HCT116 (cell line): ENCODE data around the gene CENPH. TPM values are rescaled to one million over a fixed set of nuclear protein-coding genes. Genes with fewer than 3 reads are reported as not detected.

Experiments used
- ATAC-seq: fragments of 200-7000 bp; cut with Tn5 transposase; 2 replicates; pipeline ENCODE4 v1.9.1; 2020; ENCODE audit warnings: mild to moderate bottlenecking, moderate library complexity
- BruUV-seq: library from RNA; stranded (reverse); fragments of 400-500 nt; replicated peaks from 2 replicates; lab custom pipeline; 2021; lab: Mats Ljungman, UMichigan
- CTCF ChIA-PET: fragments of 300-600 bp; sonication (Branson Sonifier 250); formaldehyde crosslinking; loops from one replicate; lab custom pipeline; 2021; ENCODE audit warnings: antibody characterized with exemption; lab: Charles Lee
- POLR2A ChIA-PET: fragments of 300-600, 350-600 bp; sonication (Branson Sonifier 250); formaldehyde crosslinking; loops from one replicate; lab custom pipeline; 2021; ENCODE audit warnings: antibody characterized with exemption; lab: Charles Lee
- RAD21 ChIA-PET, 2 experiments: fragments of 300-600 bp; sonication (Branson Sonifier 250); formaldehyde crosslinking; loops; one replicate each; lab custom pipeline; 2023; ENCODE audit warnings: low total read pairs in 2 of 2; ENCODE audit not compliant: uncharacterized antibody in 2 of 2, unreplicated experiment in 2 of 2, low non-redundant PET in 1 of 2; lab: Charles Lee
- DNase-seq: peaks from one replicate; pipeline ENCODE4 v3.0.0-alpha.2; 2010; ENCODE audit warnings: low read depth, low spot score
- H2AFZ ChIP-seq: fragments of 200-600 bp; shearing (Covaris generic), sonication (generic); 2 replicates; pipeline ENCODE4 v1.6.1; 2017; ENCODE audit warnings: low read depth, mixed run types, mixed read lengths, antibody characterized with exemption, low read length; ENCODE audit not compliant: poor library complexity, severe bottlenecking
- H3K27ac ChIP-seq: 2 replicates; pipeline ENCODE4 v1.5.1; 2012; ENCODE audit warnings: low read depth, low read length
- H3K27me3 ChIP-seq: fragments of 200-600 bp; sonication (generic); 2 replicates; pipeline ENCODE4 v1.6.1; 2016; ENCODE audit warnings: mixed run types, low read length, mixed read lengths; ENCODE audit not compliant: insufficient read depth
- H3K36me3 ChIP-seq, 2 experiments: fragments of 200-500 bp in 1 of 2; fragments of 200-600 bp in 1 of 2; sonication (Bioruptor generic) in 1 of 2; sonication (generic) in 1 of 2; 2 replicates each; pipeline versions ENCODE4 v1.5.1 to v1.6.1; 2014 to 2016; ENCODE audit warnings: low read length in 2 of 2, inconsistent platforms in 1 of 2, mixed read lengths in 1 of 2, mixed run types in 1 of 2; ENCODE audit not compliant: insufficient read depth in 2 of 2, control insufficient read depth in 1 of 2
- H3K4me1 ChIP-seq, 2 experiments: fragments of 200-600 bp in 1 of 2; sonication (generic) in 1 of 2; 2 replicates each; pipeline versions ENCODE4 v1.5.1 to v1.6.1; 2012 to 2017; ENCODE audit warnings: low read length in 2 of 2, inconsistent platforms in 1 of 2, mild to moderate bottlenecking in 1 of 2, mixed read lengths in 1 of 2, mixed run types in 1 of 2, moderate library complexity in 1 of 2; ENCODE audit not compliant: insufficient read depth in 2 of 2, control insufficient read depth in 1 of 2
- H3K4me2 ChIP-seq: fragments of 200-600 bp; sonication (generic); 2 replicates; pipeline ENCODE4 v1.6.1; 2017; ENCODE audit warnings: mixed run types, low read length, mixed read lengths
- H3K4me3 ChIP-seq, 2 experiments: fragments of 200-600 bp in 1 of 2; sonication (generic) in 1 of 2; replicated peaks in 1 of 2; 2 replicates each; pipeline ENCODE4 v1.5.1; 2011 to 2016; ENCODE audit warnings: low read length in 2 of 2, control low read depth in 1 of 2, low read depth in 1 of 2, mild to moderate bottlenecking in 1 of 2, mixed read lengths in 1 of 2, mixed run types in 1 of 2
- H3K79me2 ChIP-seq: fragments of 200-600 bp; sonication (generic); 2 replicates; pipeline ENCODE4 v1.6.1; 2017; ENCODE audit warnings: mild to moderate bottlenecking, mixed run types, low read length, moderate library complexity, mixed read lengths; ENCODE audit not compliant: insufficient read depth
- H3K9ac ChIP-seq: fragments of 200-600 bp; sonication (generic); 2 replicates; pipeline ENCODE4 v1.6.1; 2016; ENCODE audit warnings: low read length, mixed read lengths
- H3K9me2 ChIP-seq: fragments of 200-600 bp; sonication (generic), shearing (Covaris generic); 2 replicates; pipeline ENCODE4 v1.6.1; 2017; ENCODE audit warnings: mixed run types, mild to moderate bottlenecking, moderate library complexity; ENCODE audit not compliant: insufficient read depth
- H3K9me3 ChIP-seq, 2 experiments: fragments of 200-500 bp in 1 of 2; fragments of 200-600 bp in 1 of 2; sonication (Bioruptor generic) in 1 of 2; sonication (generic) in 1 of 2; 2 replicates each; pipeline ENCODE4 v1.6.1; 2014 to 2017; ENCODE audit warnings: low read length in 2 of 2, mixed read lengths in 2 of 2, inconsistent platforms in 1 of 2, low read depth in 1 of 2, mild to moderate bottlenecking in 1 of 2, mixed run types in 1 of 2, moderate library complexity in 1 of 2; ENCODE audit not compliant: control insufficient read depth in 1 of 2, insufficient read depth in 1 of 2
- H4K20me1 ChIP-seq: fragments of 200-600 bp; sonication (generic), shearing (Covaris generic); 2 replicates; pipeline ENCODE4 v1.6.1; 2017; ENCODE audit warnings: mixed run types, mild to moderate bottlenecking, moderate library complexity; ENCODE audit not compliant: insufficient read depth
- CBX3 ChIP-seq: IDR thresholded peaks from 2 replicates; pipeline ENCODE4 v1.6.1; 2012; ENCODE audit warnings: low read depth
- CEBPB ChIP-seq: IDR thresholded peaks from 2 replicates; pipeline ENCODE4 v1.6.1; 2012; ENCODE audit warnings: low read depth
- SIN3A ChIP-seq: IDR thresholded peaks from 2 replicates; pipeline ENCODE4 v1.6.1; 2012; ENCODE audit warnings: low read depth
- TCF7L2 ChIP-seq: IDR thresholded peaks from 2 replicates; pipeline ENCODE4 v1.7.0; 2011; ENCODE audit warnings: borderline replicate concordance, inconsistent platforms; ENCODE audit not compliant: insufficient read depth, insufficient read length; ENCODE audit errors: extremely low read depth
- intact Hi-C: fragments of 100-400 bp; cut with micrococcal nuclease; formaldehyde crosslinking; loops from 2 replicates; pipeline ENCODE4 v1.10.0; 2022
- total RNA-seq: library from RNA; stranded (reverse); gene quantifications from one replicate; pipeline ENCODE4 v1.2.1, GENCODE V29; 2021; ENCODE audit not compliant: unreplicated experiment
- TF ChIP-seq, protein P1 (sequence below), 3 experiments: fragments of 200-600 bp in 1 of 3; sonication (generic) in 1 of 3; IDR thresholded peaks in 2 of 3; conservative IDR thresholded peaks in 1 of 3; 2 replicates each; pipeline ENCODE4 v1.5.1; 2012 to 2017; ENCODE audit warnings: low read depth in 2 of 3, low read length in 2 of 3, antibody characterized with exemption in 1 of 3, borderline replicate concordance in 1 of 3, control low read depth in 1 of 3, mild to moderate bottlenecking in 1 of 3, mixed read lengths in 1 of 3, mixed run types in 1 of 3, moderate library complexity in 1 of 3; ENCODE audit not compliant: insufficient read depth in 1 of 3
- TF ChIP-seq, protein P2 (sequence below): IDR thresholded peaks from 2 replicates; pipeline ENCODE4 v1.6.1; 2011; ENCODE audit warnings: mild to moderate bottlenecking, low read length, moderate library complexity; ENCODE audit not compliant: insufficient replicate concordance; ENCODE audit errors: extremely low read depth

Gene CENPH
- total RNA-seq, 1 experiment from 2014 or later, result 23.4 TPM

DNA sequence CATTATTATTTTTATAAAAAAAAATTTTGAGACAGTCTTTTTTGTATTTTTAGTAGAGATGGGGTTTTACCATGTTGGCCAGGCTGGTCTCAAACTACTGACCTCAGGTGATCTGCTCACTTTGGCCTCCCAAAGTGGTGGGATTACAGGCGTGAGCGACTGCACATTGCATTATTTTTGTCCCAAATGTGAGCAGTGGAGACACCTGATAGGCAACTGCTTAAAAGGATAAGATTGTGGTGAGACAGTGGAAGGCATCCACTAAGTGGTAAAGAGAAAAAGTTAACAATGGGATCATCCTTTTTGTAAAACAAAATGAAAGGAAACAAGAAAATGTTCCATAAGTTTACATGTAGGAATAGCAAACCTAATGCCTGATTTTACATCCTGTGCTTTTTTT is 2.0 kb upstream of the CENPH start:
- no peak for TF ChIP-seq SIN3A
- TF ChIP-seq CEBPB, result no peak
- TF ChIP-seq, protein P1, sequence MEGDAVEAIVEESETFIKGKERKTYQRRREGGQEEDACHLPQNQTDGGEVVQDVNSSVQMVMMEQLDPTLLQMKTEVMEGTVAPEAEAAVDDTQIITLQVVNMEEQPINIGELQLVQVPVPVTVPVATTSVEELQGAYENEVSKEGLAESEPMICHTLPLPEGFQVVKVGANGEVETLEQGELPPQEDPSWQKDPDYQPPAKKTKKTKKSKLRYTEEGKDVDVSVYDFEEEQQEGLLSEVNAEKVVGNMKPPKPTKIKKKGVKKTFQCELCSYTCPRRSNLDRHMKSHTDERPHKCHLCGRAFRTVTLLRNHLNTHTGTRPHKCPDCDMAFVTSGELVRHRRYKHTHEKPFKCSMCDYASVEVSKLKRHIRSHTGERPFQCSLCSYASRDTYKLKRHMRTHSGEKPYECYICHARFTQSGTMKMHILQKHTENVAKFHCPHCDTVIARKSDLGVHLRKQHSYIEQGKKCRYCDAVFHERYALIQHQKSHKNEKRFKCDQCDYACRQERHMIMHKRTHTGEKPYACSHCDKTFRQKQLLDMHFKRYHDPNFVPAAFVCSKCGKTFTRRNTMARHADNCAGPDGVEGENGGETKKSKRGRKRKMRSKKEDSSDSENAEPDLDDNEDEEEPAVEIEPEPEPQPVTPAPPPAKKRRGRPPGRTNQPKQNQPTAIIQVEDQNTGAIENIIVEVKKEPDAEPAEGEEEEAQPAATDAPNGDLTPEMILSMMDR (IDR thresholded peaks at IDR 0.05 in 2 of 3, conservative IDR thresholded peaks at IDR 0.05 in 1 of 3; ENCODE audit: borderline replicate concordance in 1 of 3, insufficient read depth in 1 of 3, low read depth in 2 of 3, low read length in 2 of 3), result no peak
- TF ChIP-seq, protein P2, sequence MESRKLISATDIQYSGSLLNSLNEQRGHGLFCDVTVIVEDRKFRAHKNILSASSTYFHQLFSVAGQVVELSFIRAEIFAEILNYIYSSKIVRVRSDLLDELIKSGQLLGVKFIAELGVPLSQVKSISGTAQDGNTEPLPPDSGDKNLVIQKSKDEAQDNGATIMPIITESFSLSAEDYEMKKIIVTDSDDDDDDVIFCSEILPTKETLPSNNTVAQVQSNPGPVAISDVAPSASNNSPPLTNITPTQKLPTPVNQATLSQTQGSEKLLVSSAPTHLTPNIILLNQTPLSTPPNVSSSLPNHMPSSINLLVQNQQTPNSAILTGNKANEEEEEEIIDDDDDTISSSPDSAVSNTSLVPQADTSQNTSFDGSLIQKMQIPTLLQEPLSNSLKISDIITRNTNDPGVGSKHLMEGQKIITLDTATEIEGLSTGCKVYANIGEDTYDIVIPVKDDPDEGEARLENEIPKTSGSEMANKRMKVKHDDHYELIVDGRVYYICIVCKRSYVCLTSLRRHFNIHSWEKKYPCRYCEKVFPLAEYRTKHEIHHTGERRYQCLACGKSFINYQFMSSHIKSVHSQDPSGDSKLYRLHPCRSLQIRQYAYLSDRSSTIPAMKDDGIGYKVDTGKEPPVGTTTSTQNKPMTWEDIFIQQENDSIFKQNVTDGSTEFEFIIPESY, result no peak
- TF ChIP-seq CBX3, result no peak
- no peak for TF ChIP-seq TCF7L2
- peaks cover 2 to 14% of the 10 kb centered on the region in 2 experiments; a peak in 2 of 4 replicates for H3K4me1 ChIP-seq
- no peak for DNase-seq
- H3K27ac ChIP-seq, result no peak overlapping the region
- H3K4me2 ChIP-seq, result no peak overlapping the region
- no peaks in the 10 kb centered on the region for H4K20me1 ChIP-seq
- H3K36me3 ChIP-seq, result no peaks in the 10 kb centered on the region
- CTCF ChIA-PET, result no interaction called here
- intact Hi-C loops, result no loop called here
- H3K79me2 ChIP-seq, result peaks cover 14% of the 10 kb centered on the region
- no peak overlapping the region for H3K9ac ChIP-seq
- POLR2A ChIA-PET, result no interaction called here
- H3K9me2 ChIP-seq, result no peaks in the 10 kb centered on the region
- RAD21 ChIA-PET, result no interaction called here
- ATAC-seq, result no peak
- H2AFZ ChIP-seq, result no peak overlapping the region
- no peaks in the 10 kb centered on the region for H3K9me3 ChIP-seq
- BruUV-seq, result no TSS peak
- H3K27me3 ChIP-seq, result no peaks in the 10 kb centered on the region
- H3K4me3 ChIP-seq, result no peak overlapping the region
